ENCODE data around the gene FASTKD1.
"Not testable (repeated sequence)": the region's sequence is repeated elsewhere in the genome, so short reads cannot be mapped to it uniquely, and the experiment has no call there.

FASTKD1 gene

GRCh38 chr2:169582552-169583266, 9.0 kb upstream of the FASTKD1 start:
- DNase-seq; H3K27me3 Mint-ChIP-seq; H3K27ac Mint-ChIP-seq; H3K9me3 Mint-ChIP-seq; ATAC-seq (replicated peaks); H3K4me3 Mint-ChIP-seq: not testable (repeated sequence)
- Mint-ChIP-seq H3K4me1 (peaks cover 12 to 13% of the 10 kb centered on the region in 2 donors), H3K36me3 (peaks cover 3 to 23% of the 10 kb centered on the region in 2 donors)

GRCh38 chr2:169579044-169579443, 5.4 kb upstream of the FASTKD1 start:
- Mint-ChIP-seq H3K27ac (no peak overlapping the region), H3K27me3 (peaks cover 5 to 6% of the 10 kb centered on the region in 2 donors), H3K36me3 (peaks cover 3 to 8% of the 10 kb centered on the region in 2 donors), H3K4me3 (no peak overlapping the region), H3K9me3 (peaks cover 0 to 2% of the 10 kb centered on the region in 2 donors), H3K4me1 (peaks cover 0 to 2% of the 10 kb centered on the region in 2 donors)
- DNase-seq, result no peak
- ATAC-seq (replicated peaks), result no peak

GRCh38 chr2:169575264-169575663, 1.6 kb upstream of the FASTKD1 start:
- H3K4me1 Mint-ChIP-seq, result peaks cover 7 to 11% of the 10 kb centered on the region in 2 donors
- H3K27ac Mint-ChIP-seq; ATAC-seq (replicated peaks); DNase-seq; H3K4me3 Mint-ChIP-seq; H3K9me3 Mint-ChIP-seq; H3K27me3 Mint-ChIP-seq; H3K36me3 Mint-ChIP-seq: not testable (repeated sequence)

- H3K27ac Mint-ChIP-seq; H3K9me3 Mint-ChIP-seq; ATAC-seq (replicated peaks); H3K4me3 Mint-ChIP-seq; H3K27me3 Mint-ChIP-seq; DNase-seq: not testable (repeated sequence)
- H3K36me3 Mint-ChIP-seq, result peaks cover 7 to 11% of the 10 kb centered on the region in 2 donors
- peaks cover 10 to 17% of the 10 kb centered on the region in 2 donors for H3K4me1 Mint-ChIP-seq
Measured at GRCh38 chr2:169574539-169574938, 874 bp upstream of the FASTKD1 start.

GRCh38 chr2:169573974-169574299, 272 bp upstream of the FASTKD1 start:
- H3K4me1 Mint-ChIP-seq, result peaks cover 10 to 17% of the 10 kb centered on the region in 2 donors
- peak overlapping the region; percentile 90 to 95 for H3K4me3 Mint-ChIP-seq
- no peak for DNase-seq
- peak overlapping the region; percentile 95 for H3K27ac Mint-ChIP-seq
- peaks cover 7 to 11% of the 10 kb centered on the region in 2 donors for H3K36me3 Mint-ChIP-seq
- peaks cover 4 to 5% of the 10 kb centered on the region in 2 donors for H3K27me3 Mint-ChIP-seq
- ATAC-seq (replicated peaks), result no peak
- H3K9me3 Mint-ChIP-seq, result no peaks in the 10 kb centered on the region

- Mint-ChIP-seq H3K27ac (peak overlapping the region; percentile 95), H3K9me3 (no peaks in the 10 kb centered on the region)
- ATAC-seq (replicated peaks), result no peak
Measured at GRCh38 chr2:169572821-169573159, 875 bp downstream of the FASTKD1 start.

GRCh38 chr2:169572189-169572588, 1.5 kb downstream of the FASTKD1 start:
- Mint-ChIP-seq H3K27me3 (no peaks in the 10 kb centered on the region), H3K27ac (no peak overlapping the region), H3K9me3 (no peaks in the 10 kb centered on the region), H3K4me1 (peaks cover 12 to 17% of the 10 kb centered on the region in 2 donors), H3K4me3 (no peak overlapping the region), H3K36me3 (peaks cover 11 to 18% of the 10 kb centered on the region in 2 donors)
- DNase-seq (no peak), ATAC-seq (replicated peaks) (no peak)

More at GRCh38 chr2:169572821-169573159, 875 bp downstream of the FASTKD1 start:
- Mint-ChIP-seq H3K27me3 (no peaks in the 10 kb centered on the region), H3K36me3 (peaks cover 8 to 15% of the 10 kb centered on the region in 2 donors), H3K4me3 (peak overlapping the region; percentile 90 to 95), H3K4me1 (peaks cover 10 to 17% of the 10 kb centered on the region in 2 donors)
- DNase-seq, result no peak

- H3K27ac Mint-ChIP-seq, result no peak overlapping the region
- peaks cover 11 to 18% of the 10 kb centered on the region in 2 donors for H3K36me3 Mint-ChIP-seq
- no peaks in the 10 kb centered on the region for H3K27me3 Mint-ChIP-seq
- peaks cover 12 to 17% of the 10 kb centered on the region in 2 donors for H3K4me1 Mint-ChIP-seq
- no peaks in the 10 kb centered on the region for H3K9me3 Mint-ChIP-seq
- no peak overlapping the region for H3K4me3 Mint-ChIP-seq
- no peak for ATAC-seq (replicated peaks)
- DNase-seq, result no peak
Measured at GRCh38 chr2:169571571-169571970, 2.1 kb downstream of the FASTKD1 start.

GRCh38 chr2:169570752-169571151, 2.9 kb downstream of the FASTKD1 start:
- H3K9me3 Mint-ChIP-seq; ATAC-seq (replicated peaks); H3K27ac Mint-ChIP-seq; H3K4me3 Mint-ChIP-seq; H3K27me3 Mint-ChIP-seq; DNase-seq: not testable (repeated sequence)
- Mint-ChIP-seq H3K4me1 (peaks cover 12 to 17% of the 10 kb centered on the region in 2 donors), H3K36me3 (peaks cover 13 to 21% of the 10 kb centered on the region in 2 donors)

- ATAC-seq (replicated peaks), result no peak
- Mint-ChIP-seq H3K4me3 (no peak overlapping the region), H3K27me3 (no peaks in the 10 kb centered on the region), H3K36me3 (peaks cover 19 to 26% of the 10 kb centered on the region in 2 donors), H3K9me3 (no peaks in the 10 kb centered on the region), H3K27ac (no peak overlapping the region), H3K4me1 (peaks cover 12 to 17% of the 10 kb centered on the region in 2 donors)
- DNase-seq, result no peak
Measured at GRCh38 chr2:169569948-169570347, 3.7 kb downstream of the FASTKD1 start.

- Mint-ChIP-seq H3K9me3 (no peaks in the 10 kb centered on the region), H3K36me3 (peaks cover 31 to 44% of the 10 kb centered on the region in 2 donors)
- ATAC-seq (replicated peaks), result no peak
Measured at GRCh38 chr2:169565686-169566085, 8.0 kb downstream of the FASTKD1 start.

GRCh38 chr2:169562519-169562918, 11.1 kb downstream of the FASTKD1 start:
- no peak for DNase-seq
- peak overlapping the region; percentile 67 for H3K27ac Mint-ChIP-seq
- H3K36me3 Mint-ChIP-seq, result peaks cover 27 to 37% of the 10 kb centered on the region in 2 donors
- no peak overlapping the region for H3K4me3 Mint-ChIP-seq
- no peaks in the 10 kb centered on the region for H3K4me1 Mint-ChIP-seq
- no peaks in the 10 kb centered on the region for H3K9me3 Mint-ChIP-seq
- H3K27me3 Mint-ChIP-seq, result no peaks in the 10 kb centered on the region
- ATAC-seq (replicated peaks), result peak in 1 of 2 donors; percentile 16

More at GRCh38 chr2:169565686-169566085, 8.0 kb downstream of the FASTKD1 start:
- Mint-ChIP-seq H3K4me1 (peaks cover 5 to 7% of the 10 kb centered on the region in 2 donors), H3K27ac (no peak overlapping the region), H3K4me3 (no peak overlapping the region), H3K27me3 (no peaks in the 10 kb centered on the region)
- no peak for DNase-seq

GRCh38 chr2:169562084-169562483, 11.6 kb downstream of the FASTKD1 start:
- not testable (repeated sequence) for DNase-seq; H3K9me3 Mint-ChIP-seq; H3K27me3 Mint-ChIP-seq; H3K4me1 Mint-ChIP-seq; H3K4me3 Mint-ChIP-seq; ATAC-seq (replicated peaks)
- H3K27ac Mint-ChIP-seq, result peak overlapping the region; percentile 67
- H3K36me3 Mint-ChIP-seq, result peaks cover 27 to 37% of the 10 kb centered on the region in 2 donors

GRCh38 chr2:169561364-169561763, 12.3 kb downstream of the FASTKD1 start:
- no peak for ATAC-seq (replicated peaks)
- no peaks in the 10 kb centered on the region for H3K27me3 Mint-ChIP-seq
- no peaks in the 10 kb centered on the region for H3K4me1 Mint-ChIP-seq
- DNase-seq, result no peak
- H3K9me3 Mint-ChIP-seq, result no peaks in the 10 kb centered on the region
- H3K4me3 Mint-ChIP-seq, result no peak overlapping the region
- peaks cover 32 to 41% of the 10 kb centered on the region in 2 donors for H3K36me3 Mint-ChIP-seq
- peak overlapping the region; percentile 86 for H3K27ac Mint-ChIP-seq

- Mint-ChIP-seq H3K4me1 (no peaks in the 10 kb centered on the region), H3K27ac (no peak overlapping the region), H3K4me3 (no peak overlapping the region), H3K27me3 (no peaks in the 10 kb centered on the region), H3K36me3 (peaks cover 20 to 34% of the 10 kb centered on the region in 2 donors), H3K9me3 (no peaks in the 10 kb centered on the region)
- no peak for DNase-seq
- ATAC-seq (replicated peaks), result no peak
Measured at GRCh38 chr2:169546756-169547155, 26.9 kb downstream of the FASTKD1 start.
